DMS153 treated with DMSO at 0.1 percent for 48 hours (cell line): Measurements from ENCODE around the gene TSR1.

Experiments used
- DNase-seq: peaks from one replicate; lab custom pipeline; 2025; ENCODE audit not compliant: unreplicated experiment; lab: John Stamatoyannopoulos, UW

The TSR1 gene

DNA sequence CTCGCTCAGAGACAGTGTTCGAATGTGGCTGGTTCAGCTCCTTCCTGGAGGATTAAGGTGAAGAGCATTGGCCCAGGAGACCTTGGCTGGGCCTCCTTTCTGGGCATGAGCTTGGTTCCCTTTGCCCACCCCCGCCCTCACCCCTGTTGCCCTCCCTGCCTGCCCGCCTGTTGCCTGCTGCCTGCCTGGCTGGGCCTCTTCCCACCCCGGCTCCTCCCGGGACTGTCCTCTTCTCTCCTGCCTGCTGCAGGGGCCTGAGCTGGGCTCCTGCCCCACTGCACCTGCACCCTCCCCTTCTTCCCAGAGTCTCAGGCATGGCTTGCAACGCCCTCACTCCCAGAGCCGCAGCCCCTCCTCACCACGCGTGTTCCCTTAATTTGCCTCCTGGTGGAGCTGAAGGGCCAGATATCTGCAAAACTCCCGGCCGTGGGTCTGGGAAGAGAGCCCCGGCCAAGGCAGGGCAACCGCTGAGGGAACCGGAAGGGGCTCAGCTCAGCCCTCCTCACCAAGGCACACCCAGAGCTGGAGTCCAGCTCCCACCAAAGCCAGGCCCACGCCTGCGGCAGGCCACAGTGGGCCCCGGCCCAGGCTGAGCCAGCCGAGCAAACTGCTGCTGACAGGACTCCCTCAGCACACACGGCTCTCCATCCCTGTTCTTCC lies 33.4 kb upstream of the TSR1 start:
- no peak for DNase-seq

DNA sequence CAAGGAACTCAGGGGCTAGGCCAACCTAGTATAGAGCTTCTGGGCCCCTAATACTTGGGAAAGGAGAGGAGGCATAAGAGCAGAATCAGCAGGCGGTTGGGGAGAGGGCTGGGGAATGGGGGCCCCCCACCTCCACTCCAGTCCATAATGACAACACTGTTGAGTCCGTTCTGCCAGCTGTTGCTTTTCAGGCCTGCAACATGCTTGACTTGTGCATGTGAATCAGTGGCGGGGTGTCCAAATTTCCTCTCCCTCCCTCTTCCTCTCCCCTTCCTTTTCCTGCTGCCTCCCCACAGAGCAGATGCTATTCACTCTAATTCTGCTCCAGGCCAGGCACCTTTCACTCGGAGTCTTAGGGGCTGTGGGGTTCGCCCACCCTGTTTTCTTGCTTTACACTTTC lies 32.8 kb upstream of the TSR1 start:
- no peak for DNase-seq

DNA sequence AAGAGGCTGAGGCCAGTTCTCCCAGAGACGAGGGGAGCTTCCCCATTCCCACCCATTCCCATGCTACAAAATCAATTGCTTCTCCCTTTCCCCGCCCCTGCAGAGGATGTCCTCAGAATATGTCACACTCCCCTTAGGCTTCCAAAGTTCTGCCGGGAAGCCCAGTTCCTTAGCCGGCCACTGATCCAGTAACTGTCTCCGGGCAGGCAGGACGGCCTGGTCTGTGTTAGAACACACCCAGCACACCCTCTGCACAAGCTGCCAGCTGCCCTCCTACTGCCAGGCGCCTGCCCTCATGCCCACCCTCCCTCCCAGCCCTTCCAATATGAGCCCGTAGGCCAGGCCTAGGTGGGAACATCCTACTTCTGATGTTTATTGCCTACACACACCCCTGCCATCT lies 32.1 kb upstream of the TSR1 start:
- DNase-seq: no peak

DNA sequence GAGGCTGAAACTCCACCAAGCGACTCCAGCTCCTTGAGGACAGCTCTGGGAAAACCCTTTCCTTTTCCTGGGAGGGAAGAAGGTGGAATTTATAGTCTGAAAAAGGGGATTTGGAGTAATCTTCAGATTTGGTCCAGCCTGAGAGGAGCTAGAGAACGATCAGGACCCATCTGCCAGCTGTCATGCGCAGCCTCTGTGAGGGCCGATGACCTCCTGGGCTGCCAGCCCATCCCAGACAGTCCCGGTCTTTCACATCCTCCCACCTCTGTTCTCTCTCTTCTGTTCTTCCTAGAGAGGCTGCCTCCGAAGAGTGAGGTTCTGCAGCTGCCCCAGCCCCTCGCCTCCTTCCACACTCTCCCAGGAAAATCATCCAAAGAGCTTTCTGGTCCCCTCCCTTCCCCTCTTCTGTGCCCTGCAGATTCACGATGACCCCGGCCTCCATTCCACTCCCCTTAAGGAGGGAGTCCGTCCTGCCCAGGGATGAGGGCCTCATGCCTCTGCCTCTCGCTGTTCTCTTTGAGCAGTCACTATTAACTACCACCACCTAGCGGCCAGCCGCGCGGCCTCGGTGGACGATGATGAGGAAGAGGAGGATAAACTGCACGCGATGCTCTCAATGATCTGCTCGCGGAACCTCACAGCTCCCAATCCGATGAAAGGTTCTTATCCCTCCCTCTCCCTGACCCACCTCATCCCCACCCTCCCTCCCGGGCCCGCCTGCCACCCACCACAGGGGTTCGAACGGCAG lies 30.7 kb upstream of the TSR1 start:
- DNase-seq: no peak

DNA sequence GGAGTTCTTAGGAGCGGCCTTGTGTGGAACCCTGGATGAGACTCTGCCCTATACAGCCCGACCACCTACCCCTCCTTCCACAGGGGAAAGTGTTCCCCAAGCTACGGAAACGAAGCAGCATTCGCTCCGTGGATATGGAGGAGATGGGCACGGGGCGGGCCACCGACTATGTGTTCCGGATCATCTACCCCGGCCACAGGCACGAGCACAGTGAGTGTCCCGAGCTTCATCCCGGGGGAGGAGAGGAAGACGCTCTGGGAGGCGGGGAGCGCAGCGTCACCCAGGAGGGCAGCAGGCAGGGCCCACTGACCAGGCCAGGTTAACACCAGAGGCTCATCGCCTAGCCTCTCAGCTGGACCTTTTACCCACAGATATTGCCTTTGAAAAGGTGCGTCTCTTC lies 28.9 kb upstream of the TSR1 start:
- DNase-seq: no peak

DNA sequence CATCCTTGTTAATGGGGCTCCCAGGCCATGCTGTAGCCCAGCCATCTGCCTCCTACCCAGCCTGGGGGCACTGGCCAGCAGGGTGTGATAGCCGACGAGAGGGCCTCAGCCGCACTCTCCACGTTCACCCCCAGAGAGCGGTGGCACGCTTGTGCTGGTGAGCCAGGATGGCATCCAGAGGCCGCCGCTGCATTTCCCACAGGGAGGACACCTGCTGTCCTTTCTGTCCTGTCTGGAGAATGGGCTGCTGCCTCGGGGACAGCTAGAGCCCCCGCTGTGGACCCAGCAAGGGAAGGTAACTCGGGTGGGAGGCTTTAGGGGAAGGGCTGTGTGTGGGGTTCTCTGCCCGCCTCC lies 28.5 kb upstream of the TSR1 start:
- no peak for DNase-seq

DNA sequence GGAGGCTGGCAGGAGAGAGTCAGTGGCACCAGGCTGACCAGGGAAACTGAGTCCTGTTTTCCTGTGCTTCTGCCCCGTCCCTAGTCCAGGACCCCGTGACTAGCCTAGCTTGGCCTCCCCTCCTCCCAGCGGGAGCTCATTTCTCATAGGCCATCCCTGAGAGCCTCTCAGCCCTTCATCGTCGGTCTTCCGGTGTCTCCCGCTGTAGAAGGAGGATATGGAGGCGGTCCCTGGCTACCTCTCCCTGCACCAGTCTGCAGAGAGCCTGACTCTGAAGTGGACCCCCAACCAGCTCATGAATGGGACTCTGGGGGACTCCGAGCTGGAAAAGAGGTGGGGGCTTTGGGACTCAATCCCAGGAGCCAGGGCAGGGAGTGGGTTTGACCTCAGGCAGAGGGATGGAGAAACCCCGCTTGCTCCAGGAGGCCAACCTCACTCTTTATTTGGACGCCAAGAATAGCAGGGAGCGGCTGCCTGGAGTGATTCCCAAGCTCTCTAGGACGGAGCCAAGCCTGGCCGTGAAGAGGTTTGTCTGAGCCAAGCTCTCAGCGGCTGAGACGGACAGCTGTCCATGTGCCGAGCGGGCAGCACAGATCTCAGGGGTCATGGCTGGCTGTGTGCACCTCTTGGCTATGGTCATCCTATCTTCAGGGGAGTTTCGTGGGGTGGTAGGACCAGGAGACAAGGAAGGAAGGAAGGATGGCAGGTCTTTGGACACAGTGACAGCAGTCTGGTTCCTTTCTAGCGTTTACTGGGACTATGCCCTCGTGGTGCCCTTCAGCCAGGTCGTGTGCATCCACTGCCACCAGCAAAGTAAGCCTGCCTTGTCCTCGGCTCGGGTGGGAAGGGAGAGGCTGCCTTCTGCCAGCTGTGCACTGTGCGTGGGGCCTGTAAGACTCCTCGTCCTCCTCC lies 27.9 kb upstream of the TSR1 start:
- DNase-seq: no peak

DNA sequence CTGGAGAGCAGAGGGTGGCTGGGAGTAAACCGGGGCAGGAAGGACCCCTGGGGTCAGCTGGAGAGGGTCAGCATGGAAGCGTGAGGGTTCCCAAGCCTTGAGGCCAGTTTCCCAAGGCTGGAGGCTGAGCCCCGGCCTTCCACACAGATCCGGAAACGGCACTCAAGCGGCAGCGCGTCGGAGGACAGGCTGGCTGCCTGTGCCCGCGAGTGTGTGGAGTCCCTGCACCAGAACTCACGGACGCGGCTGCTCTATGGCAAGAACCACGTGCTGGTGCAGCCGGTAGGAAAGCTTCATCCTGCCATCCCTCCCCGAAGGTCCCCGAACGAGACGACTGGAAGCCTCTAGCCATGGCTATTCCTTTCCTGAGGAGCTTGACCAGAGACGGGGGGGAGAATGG lies 27.1 kb upstream of the TSR1 start:
- no peak for DNase-seq

DNA sequence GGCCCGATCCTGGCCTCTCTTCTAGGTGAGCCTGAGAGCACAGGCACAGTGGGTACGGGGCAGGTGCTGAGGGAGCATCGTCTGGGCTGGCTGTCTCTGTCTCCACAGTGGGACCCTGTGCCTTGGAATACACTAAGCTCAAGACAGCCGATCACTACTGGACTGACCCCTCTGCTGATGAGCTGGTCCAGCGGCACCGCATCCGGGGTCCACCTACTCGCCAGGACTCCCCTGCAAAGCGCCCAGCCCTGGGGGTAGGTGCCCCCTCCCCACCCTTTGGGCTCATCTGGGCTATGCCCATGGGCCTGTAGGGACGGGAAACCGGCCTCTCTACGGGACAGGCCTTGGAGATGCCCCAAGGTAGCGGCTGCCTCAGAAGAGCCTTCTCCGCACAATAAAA lies 26.6 kb upstream of the TSR1 start:
- DNase-seq: no peak

DNA sequence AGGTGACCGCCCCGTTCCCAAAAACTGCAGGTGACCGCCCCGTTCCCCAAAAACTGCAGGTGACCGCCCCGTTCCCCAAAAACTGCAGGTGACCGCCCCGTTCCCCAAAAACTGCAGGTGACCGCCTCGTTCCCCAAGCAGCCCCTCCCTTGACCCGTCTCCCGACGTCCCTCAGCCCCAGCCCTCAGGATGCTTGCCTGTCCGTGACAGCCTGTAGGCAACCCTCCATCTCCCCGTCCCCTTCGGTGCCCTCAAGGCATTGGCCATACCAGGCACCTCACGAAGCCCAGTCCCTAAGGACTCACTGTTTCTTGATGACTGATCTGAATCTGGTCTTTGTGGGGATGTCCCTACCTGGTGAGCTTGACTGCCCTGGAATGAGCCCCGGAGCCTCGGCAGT lies 26.2 kb upstream of the TSR1 start:
- no peak for DNase-seq

DNA sequence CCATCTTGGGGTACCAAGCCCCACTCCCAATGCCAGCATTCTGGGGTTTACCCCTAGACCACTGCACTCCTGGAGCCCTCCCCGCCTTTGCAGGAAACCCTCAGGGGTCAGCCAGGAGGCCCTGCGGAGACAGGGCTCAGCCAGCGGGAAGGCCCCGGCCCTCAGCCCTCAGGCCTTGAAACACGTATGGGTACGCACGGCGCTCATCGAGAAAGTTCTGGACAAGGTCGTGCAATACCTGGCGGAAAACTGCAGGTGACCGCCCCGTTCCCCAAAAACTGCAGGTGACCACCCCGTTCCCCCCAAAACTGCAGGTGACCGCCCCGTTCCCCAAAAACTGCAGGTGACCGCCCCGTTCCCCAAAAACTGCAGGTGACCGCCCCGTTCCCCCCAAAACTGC lies 25.8 kb upstream of the TSR1 start:
- no peak for DNase-seq

DNA sequence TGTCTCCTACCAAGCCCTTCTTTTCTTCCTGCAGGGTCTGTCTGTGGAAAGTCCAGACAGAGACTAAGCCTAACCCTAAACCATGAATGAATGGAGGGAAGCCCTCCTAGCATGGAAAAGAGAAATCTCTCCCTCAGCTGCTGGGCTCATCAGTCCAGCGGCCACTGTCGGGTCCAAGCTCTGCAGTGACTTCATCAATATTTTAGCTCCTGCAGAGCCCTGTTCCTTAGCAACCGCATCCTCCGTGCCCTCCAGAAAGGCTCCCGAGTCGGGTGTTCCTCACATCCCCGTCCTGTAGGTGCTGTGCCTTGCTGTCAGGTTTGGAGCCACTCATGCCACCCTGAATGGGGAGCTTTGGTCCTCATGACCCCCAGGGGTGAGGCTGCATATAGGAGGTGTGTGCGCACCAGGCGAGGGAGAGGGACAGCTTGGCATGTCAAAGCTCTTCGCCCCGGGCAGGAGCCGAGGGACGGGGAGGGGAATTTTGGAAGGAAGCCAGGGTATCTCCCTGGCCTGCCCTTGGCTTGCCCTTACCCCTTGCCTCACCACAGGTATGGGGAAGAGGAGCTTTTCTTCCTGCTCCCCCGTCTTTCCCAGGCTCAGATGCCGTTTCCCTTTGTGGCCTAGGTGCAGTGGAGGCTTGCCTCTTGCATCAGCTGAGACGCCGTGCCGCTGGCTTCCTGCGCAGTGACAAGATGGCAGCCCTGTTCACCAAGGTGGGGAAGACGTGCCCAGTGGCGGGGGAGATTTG lies 24.9 kb upstream of the TSR1 start:
- no peak for DNase-seq

DNA sequence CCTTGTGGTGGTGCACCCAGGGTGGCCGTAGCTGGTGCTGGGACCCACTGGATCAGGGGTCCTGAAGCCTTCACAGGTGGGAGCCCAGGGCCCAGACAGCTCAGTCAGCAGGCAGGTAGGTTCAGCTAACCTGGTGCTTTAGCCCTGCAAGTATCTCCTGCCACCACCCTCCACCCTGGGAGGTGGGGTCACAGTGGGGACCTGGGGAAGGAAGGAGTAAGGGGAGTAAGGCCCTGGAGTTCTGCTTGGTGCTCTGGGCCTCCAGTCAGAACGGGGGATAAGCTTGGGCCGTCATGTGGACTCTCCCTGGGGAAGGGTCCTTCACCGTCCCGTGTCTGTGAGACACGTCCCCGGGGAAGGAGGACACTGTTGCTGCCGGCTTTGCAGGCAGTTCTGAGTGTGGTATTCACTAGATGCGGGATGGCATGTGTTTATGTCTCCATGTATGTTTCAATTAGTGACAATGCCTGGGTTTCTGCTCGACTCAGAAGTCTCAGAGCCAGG lies 21.7 kb upstream of the TSR1 start:
- no peak for DNase-seq

DNA sequence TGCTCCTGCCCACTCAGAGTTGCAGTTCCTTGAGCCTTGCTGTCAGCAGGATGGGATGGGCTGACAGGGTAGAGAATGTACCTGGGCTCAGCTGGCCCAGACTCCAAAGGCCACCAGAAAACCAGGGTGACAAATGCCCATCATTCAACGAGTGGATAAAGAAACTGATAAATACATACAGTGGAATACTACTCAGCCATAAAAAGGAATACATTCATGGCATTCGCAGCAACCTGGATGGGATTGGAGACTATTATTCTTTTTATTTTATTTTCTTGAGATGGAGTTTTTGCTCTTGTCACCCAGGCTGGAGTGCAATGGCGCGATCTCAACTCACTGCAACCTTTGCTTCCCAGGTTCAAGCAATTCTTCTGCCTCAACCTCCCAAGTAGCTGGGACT lies 21.0 kb upstream of the TSR1 start:
- DNase-seq: no peak

DNA sequence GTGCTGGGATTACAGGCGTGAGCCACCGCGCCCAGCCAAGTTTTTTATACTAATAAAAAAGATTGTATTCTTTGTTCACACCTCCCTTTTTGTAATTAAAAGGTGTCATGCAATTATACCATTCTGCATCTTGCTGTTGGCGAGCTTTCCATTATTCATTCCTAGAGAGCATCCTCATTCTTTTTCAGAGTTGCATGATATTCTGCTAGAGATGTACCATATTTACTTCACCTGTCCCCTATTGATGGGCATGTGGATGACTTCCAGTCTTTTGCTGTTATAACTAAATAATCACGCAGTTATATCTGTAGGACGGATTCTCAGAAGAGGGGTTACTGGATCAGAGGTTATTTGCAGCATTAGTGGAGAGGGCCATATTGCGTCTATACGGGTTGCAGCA lies 18.1 kb upstream of the TSR1 start:
- DNase-seq: no peak

DNA sequence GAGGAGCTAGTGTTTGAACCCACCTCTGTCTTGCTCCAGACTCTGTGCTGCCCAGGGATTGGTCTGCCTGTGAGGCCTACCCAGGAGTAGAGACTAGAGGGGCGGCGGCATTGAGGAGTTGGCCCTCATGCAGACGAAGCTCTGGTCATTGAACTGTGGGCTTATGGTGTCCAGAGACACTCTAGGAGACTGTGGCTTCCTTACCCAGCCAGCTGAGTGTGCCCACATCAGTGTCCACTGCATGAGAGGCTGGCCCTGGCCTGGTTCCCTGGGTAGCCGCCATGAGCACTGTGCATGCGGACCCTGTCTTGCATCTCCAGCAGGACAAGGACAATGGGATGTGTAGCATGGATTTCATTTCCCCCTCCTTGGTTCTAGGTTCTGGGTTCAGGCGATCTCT lies 15.0 kb upstream of the TSR1 start:
- DNase-seq: no peak

DNA sequence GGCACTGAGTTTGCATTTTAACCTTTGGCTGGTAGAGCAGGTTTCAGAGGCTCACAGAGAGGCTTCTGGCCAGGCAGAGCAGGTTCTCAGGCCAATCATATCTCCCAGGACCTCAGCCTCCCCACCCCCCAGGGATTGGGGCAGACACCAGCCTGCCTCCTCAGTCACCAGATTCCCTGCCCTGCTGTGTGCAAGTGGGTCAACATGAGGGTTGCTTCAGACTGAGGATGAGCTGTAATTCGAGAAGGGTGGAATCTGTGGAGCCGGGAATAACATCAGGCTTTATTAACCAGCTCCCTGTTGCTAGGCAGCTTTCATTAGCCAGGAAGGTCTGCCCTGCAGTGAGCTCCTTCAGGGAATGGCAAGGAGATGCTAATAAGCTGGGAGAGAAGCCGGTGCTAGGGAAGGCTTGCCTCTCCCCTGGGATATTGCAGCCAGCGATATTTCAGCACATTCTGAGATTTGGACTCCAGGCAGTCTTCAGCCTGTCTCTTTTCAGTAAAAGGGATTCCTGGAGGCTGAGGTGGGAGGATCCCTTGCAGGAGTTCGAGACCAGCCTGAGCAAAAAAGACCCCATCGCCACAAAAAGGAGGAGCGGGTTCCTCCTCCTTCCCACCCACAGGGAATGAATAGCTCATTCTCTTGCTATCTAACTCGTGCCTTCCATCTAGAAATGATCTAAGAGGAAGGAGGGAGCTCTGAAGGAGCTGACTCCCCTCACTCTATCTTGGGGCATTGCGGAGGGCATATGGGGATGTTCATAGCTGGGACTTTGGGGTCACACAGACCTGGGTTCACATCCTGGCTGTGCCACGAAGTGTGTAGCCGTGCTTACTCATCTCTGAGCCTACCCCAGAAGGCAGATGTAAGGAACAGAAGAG lies 11.8 kb upstream of the TSR1 start:
- peak; percentile 43 for DNase-seq

DNA sequence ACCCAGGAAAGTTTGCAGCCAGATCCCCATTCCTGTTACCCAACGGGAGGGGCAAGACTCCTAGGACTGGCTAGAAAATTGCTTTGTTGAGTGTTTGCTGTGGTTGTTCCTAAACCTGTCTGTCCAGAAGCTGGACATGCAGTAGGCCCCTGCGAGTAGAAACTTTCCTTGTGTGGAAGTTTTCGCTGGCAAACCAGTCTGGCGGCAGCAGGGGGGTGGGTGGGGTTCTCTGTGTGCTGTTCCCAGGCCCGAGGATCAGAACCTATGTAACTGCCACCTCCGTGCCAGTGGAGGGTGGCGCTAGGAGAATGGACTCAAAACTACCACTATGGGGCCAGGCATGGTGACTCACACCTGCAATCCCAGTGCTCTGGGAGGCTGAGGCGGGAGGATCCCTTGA lies 10.2 kb upstream of the TSR1 start:
- DNase-seq: no peak

DNA sequence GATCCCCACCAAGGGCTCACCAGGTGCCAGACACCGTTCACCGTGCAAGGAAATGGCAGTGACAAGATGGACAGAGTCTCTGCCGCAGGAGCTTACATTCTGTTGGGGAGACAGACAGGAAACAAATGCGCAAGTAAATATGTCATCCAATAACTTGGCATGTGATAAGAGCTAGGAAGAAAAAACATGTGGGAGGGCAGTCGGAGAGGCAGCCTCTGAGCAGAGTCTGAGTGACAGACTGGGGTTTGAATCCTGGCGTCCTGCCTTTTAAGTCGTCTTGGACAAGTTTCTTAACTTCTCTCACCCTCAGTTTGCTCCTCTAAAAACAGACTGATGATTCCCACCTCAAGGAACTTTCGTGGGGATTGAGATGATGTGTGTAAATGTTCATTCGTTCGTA lies 8.3 kb upstream of the TSR1 start:
- no peak for DNase-seq

DNA sequence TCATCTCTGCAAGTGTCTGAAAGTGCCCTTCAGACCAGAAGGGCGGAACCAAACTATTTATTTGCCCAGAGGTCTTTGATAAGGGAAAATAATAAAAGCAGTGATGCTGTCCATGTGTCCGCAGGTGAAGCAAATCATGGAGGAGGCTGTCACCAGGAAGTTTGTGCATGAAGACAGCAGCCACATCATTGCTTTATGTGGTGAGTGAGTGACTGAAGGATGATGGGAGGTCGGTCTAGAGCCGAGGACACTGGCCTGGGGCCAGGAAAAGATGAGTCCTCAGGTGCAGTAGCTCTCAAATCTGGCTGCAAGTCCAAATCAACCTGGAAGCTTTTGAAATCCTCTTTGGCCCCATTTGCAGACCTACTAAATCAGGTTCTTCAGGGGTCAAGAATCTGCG lies 7.2 kb upstream of the TSR1 start:
- DNase-seq: no peak
